Ectodermal cell (in vitro differentiated cells): ENCODE measurements around the gene KAT2B.

ENCODE experiments used
- H3K27ac ChIP-seq: 2 replicates; pipeline ENCODE4 v1.7.0; 2013; ENCODE audit warnings: mild to moderate bottlenecking, low read depth, low read length; ENCODE audit not compliant: insufficient read depth, poor library complexity, severe bottlenecking
- H3K27me3 ChIP-seq: 2 replicates; pipeline ENCODE4 v1.7.0; 2013; ENCODE audit warnings: mild to moderate bottlenecking, low read length; ENCODE audit not compliant: insufficient read depth, control insufficient read depth, poor library complexity, severe bottlenecking
- H3K36me3 ChIP-seq: one replicate; pipeline ENCODE4 v1.7.0; 2013; ENCODE audit warnings: low read length; ENCODE audit not compliant: control insufficient read depth, insufficient read depth
- H3K4me1 ChIP-seq: one replicate; pipeline ENCODE4 v1.7.0; 2013; ENCODE audit warnings: low read length; ENCODE audit not compliant: control insufficient read depth, insufficient read depth
- H3K4me3 ChIP-seq: 2 replicates; pipeline ENCODE4 v1.7.0; 2013; ENCODE audit warnings: low read depth, low read length, control low read depth; ENCODE audit not compliant: insufficient read depth
- H3K9me3 ChIP-seq: 2 replicates; pipeline ENCODE4 v1.7.0; 2013; ENCODE audit warnings: mild to moderate bottlenecking, low read length, moderate library complexity; ENCODE audit not compliant: control insufficient read depth
- WGBS, 2 experiments: methylation state at CpG; one replicate each; pipeline ENCODE4 v1.1.7; 2013; ENCODE audit warnings: missing lambda C conversion rate in 2 of 2; 5-methylcytosine and 5-hydroxymethylcytosine counted together

KAT2B gene

DNA sequence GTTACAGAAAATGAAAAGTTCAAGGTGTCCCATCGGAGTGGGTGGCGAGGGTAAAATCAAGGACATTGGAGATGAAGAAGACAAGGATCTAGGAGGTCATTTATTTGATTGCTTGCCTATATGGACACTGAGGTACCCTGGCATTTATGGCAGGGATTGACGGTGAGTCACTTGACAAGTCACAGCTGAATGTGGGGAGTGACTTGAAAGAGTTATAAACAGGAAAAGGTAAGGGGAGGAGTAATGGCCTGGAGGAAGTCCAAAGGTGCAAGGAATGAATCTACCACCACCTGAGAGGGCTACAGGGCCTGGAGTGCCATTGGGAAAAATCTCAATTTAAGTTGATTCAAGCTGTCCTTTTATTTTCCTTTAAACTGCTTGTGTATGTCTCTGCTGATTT lies 157.5 kb downstream of the KAT2B start:
- 93 to 94% methylated on average over 3 of the region's 3 CpGs for WGBS, 2 experiments

DNA sequence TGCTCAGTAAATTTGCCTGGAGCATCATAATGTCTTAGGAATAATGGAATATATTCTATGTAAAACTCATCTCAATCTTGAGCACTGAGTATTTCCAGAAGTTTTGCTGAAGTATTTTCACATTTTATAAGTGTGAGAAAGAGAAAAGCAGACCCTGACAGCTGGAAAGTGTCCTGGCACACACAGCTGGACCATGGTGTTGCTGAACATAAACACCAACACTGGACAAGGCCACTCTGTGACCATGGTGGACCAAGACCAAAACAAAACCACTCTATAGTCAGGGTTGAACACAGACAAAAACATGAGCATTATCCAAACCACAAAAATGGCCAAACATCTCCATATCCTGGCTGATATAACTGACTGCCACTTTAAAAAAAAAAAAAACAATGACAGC lies 160.9 kb downstream of the KAT2B start:
- no peaks in the 10 kb centered on the region for H3K36me3 ChIP-seq
- H3K27me3 ChIP-seq = no peaks in the 10 kb centered on the region
- no peak overlapping the region for H3K27ac ChIP-seq
- no peak overlapping the region for H3K4me3 ChIP-seq
- no peaks in the 10 kb centered on the region for H3K9me3 ChIP-seq
- H3K4me1 ChIP-seq = no peaks in the 10 kb centered on the region

More for the DNA sequence above, 157.5 kb downstream of the KAT2B start:
- no peaks in the 10 kb centered on the region for H3K27me3 ChIP-seq
- no peak overlapping the region for H3K4me3 ChIP-seq
- H3K27ac ChIP-seq = no peak overlapping the region
- H3K9me3 ChIP-seq = no peaks in the 10 kb centered on the region
- no peaks in the 10 kb centered on the region for H3K4me1 ChIP-seq
- H3K36me3 ChIP-seq = no peaks in the 10 kb centered on the region
